ENCODE results near the gene CCDC85B.
A peak's percentile ranks its signal among the peaks of the same experiment; 100 is the strongest.

CCDC85B gene

DNA sequence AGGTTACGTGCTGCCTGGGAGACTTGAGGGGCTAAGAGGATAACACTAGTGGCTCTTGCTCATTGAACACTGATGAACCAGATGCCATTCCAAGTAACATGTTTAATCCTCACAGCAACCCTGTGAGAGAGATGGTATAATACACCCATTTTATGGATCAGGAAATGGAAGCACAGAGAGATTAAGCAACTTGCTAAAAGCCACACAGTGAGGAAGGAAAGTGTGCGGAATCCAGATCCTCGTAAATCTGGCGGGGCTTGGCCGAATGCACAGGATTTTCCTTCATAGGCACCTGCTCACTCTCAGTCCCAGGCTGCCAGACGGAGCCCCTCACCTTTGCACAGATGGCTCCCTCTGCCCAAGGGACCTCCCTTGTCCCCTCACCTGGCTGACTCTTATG lies 17.4 kb downstream of the CCDC85B start:
- TF ChIP-seq, protein P1, sequence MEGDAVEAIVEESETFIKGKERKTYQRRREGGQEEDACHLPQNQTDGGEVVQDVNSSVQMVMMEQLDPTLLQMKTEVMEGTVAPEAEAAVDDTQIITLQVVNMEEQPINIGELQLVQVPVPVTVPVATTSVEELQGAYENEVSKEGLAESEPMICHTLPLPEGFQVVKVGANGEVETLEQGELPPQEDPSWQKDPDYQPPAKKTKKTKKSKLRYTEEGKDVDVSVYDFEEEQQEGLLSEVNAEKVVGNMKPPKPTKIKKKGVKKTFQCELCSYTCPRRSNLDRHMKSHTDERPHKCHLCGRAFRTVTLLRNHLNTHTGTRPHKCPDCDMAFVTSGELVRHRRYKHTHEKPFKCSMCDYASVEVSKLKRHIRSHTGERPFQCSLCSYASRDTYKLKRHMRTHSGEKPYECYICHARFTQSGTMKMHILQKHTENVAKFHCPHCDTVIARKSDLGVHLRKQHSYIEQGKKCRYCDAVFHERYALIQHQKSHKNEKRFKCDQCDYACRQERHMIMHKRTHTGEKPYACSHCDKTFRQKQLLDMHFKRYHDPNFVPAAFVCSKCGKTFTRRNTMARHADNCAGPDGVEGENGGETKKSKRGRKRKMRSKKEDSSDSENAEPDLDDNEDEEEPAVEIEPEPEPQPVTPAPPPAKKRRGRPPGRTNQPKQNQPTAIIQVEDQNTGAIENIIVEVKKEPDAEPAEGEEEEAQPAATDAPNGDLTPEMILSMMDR (IDR thresholded peaks at IDR 0.05; ENCODE audit: low read depth, low read length, missing control alignments), result no peak
- no peak for DNase-seq (ENCODE audit: low read depth)
- no peak overlapping the region for H3K4me3 ChIP-seq (ENCODE audit: low read depth, low read length)

DNA sequence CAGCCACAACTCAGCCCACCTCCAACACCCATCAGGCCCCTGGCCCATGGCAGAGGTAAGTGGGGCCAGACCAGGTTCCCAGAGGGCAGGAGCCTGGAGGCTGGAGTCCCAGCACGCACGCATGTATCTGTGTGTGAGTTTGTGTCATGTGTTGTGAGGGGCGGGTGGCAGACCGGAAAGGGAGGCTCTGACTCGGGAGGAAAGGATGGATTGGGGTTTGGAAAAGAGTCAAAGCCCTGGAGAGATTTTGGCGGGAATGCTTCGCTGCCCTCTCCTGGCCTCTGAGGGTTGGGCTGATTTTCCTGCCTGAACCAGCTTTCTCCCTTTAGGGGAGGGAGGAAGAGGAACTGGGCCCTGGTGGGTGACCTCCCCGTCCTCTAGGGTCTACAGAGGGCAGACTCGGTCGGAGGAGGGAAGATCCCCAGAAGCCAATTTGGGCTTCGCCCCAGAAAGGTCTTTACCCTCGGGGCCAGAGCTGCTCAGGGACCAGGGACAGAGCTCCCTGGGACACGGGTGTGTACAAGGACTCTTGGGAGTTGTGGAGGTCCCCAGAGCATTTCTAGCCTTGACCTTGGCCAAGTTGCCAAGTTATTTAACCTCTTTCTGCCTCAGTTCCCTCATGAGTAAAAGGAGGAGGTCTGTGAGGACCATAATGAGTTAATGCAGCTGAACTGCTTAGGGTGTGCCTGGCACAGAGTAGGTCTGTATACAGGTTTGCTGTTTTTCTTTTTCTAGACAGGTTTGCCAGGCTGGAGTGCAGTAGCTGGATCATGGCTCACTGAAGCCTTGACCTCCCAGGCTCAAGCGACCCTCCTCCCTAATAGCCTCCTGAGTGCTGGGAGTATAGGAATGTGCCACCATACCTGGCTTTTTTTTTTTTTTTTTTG lies 21.5 kb downstream of the CCDC85B start:
- TF ChIP-seq, protein P1 (IDR thresholded peaks at IDR 0.05; ENCODE audit: low read depth, low read length, missing control alignments), result peak; percentile 5
- DNase-seq (ENCODE audit: low read depth), result no peak
- no peak overlapping the region for H3K4me3 ChIP-seq (ENCODE audit: low read depth, low read length)

DNA sequence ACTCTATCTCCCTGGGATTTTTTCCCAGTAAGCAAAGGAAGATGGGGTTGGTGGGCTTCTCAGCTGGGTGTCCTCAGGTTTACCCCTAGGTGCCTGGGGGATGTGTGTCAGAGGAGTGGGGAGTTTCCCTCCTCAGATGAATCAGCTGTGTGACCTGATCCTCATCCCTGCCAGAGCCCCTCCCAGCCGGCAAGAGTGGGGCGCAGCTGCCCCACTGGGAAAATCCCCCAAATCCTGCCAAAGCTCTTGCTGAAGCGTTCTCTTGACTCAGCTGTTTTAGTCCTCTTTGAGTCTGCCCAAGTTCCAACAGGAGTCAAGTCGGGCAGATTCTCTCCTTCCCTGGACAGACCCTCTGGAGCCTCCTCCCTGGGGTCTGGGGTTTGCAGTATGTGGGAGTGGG lies 22.4 kb downstream of the CCDC85B start:
- TF ChIP-seq, protein P1 (IDR thresholded peaks at IDR 0.05; ENCODE audit: low read depth, low read length, missing control alignments), result no peak
- DNase-seq (ENCODE audit: low read depth), result no peak

DNA sequence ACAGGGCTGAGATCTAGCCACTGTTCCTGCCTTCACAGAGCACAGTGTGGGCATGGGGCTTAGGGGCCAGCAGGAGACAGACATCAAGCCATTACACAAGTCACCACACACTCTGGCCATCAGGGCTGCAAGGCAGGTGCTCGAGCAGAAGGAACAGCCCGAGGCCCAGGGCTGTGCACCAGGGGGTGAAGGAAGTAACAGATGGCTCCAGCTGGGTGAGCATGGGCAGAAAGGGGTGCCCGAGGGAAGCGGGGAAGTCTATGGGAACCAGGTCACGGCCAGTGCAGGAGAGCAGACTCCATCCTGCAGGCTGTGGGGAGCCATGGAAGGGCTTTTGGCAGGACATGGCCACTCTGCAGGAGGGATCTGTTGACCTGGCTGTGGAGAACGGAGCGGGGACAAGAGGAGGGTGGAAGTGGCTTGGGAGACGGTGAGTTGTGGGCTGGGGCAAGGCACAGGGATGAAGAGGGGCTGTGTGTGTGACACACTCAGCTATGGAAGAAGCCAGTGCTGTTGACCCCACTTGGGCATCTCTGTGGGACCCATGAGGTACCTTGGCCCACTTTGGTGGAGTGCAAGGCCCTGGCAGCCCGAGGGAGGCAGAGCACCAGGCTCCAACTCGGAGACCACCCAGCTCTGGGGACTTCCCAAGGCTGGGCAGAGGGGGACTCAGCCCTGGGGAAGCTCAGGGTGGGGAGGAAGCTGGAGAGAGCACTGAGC lies 24.8 kb downstream of the CCDC85B start:
- TF ChIP-seq, protein P1 (IDR thresholded peaks at IDR 0.05; ENCODE audit: low read depth, low read length, missing control alignments), result no peak
- no peak for DNase-seq (ENCODE audit: low read depth)
- H3K4me3 ChIP-seq (ENCODE audit: low read depth, low read length), result no peak overlapping the region

More for the DNA sequence above, 22.4 kb downstream of the CCDC85B start:
- H3K4me3 ChIP-seq (ENCODE audit: low read depth, low read length), result no peak overlapping the region

DNA sequence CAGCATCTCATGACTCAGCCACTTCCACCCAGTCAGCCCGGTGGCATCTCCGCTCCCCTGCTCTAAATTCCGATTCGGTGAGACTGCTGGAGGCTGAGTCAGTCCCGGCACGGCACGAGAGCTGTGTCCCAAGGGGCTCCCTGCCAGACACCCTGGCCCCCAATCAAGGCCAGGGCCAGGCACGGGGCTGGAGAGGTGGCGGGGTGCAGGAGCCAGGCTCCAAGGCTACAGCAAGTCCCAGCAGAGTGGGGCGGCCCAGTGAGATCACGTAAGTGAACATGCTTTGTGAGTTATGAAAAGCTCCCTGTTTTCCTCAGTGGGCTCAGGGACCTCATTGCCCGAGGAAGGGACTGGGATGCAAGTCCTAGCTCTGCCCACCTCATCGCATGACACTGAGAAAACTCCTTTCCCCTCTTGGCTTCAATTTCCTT lies 25.4 kb downstream of the CCDC85B start:
- DNase-seq (ENCODE audit: low read depth), result no peak
- H3K4me3 ChIP-seq (ENCODE audit: low read depth, low read length), result no peak overlapping the region
- TF ChIP-seq, protein P1 (IDR thresholded peaks at IDR 0.05; ENCODE audit: low read depth, low read length, missing control alignments), result no peak

DNA sequence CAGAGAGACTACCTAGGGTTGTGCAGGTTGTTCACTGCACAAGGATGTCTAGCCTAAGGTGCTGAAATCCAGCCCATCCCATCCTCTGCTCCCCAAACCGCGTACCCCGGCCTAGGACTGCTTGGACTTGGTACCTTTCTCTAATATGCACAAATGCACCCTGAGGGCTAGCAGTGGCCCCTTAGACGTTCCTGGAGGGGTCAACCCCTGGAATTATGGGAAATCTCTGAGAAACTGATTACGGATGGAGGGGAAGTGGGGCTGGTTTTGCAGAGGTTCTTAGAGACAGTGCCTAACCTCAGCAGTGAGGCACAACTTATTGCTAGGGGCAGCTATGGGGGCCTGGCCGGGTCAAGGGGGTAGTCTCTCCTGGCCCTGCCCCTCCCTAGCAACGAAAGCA lies 25.9 kb downstream of the CCDC85B start:
- DNase-seq (ENCODE audit: low read depth), result no peak
- TF ChIP-seq, protein P1 (IDR thresholded peaks at IDR 0.05; ENCODE audit: low read depth, low read length, missing control alignments), result no peak
- H3K4me3 ChIP-seq (ENCODE audit: low read depth, low read length), result no peak overlapping the region
